OCI-LY1 (cell line): Measurements from ENCODE around the gene ABCB11.
"Not testable (repeated sequence)": the region's sequence is repeated elsewhere in the genome, so short reads cannot be mapped to it uniquely, and the experiment has no call there.

ENCODE experiments used
- H2AFZ ChIP-seq: fragments of 200-600 bp; sonication (generic), shearing (Covaris generic); 2 replicates; pipeline ENCODE4 v1.6.0; 2014; ENCODE audit warnings: antibody characterized with exemption, mild to moderate bottlenecking, low read length
- H3F3A ChIP-seq: fragments of 200-600 bp; sonication (generic), shearing (Covaris generic); 2 replicates; pipeline ENCODE4 v1.6.0; 2014; ENCODE audit warnings: mild to moderate bottlenecking, antibody characterized with exemption, low read length, moderate library complexity; ENCODE audit not compliant: insufficient read depth
- H3K27ac ChIP-seq: fragments of 200-600 bp; sonication (generic); 2 replicates; pipeline ENCODE4 v1.5.1; 2014; ENCODE audit warnings: low read length, mixed run types, mild to moderate bottlenecking, low read depth; ENCODE audit not compliant: poor library complexity, severe bottlenecking
- H3K27me3 ChIP-seq: fragments of 200-600 bp; sonication (generic); 2 replicates; pipeline ENCODE4 v1.6.0; 2014; ENCODE audit warnings: antibody characterized with exemption, mild to moderate bottlenecking, low read length, moderate library complexity; ENCODE audit not compliant: insufficient read depth
- H3K36me3 ChIP-seq: fragments of 200-600 bp; sonication (generic); 2 replicates; pipeline ENCODE4 v1.6.1; 2014; ENCODE audit warnings: mild to moderate bottlenecking, antibody characterized with exemption, low read length, moderate library complexity, mixed read lengths; ENCODE audit not compliant: insufficient read depth
- H3K4me1 ChIP-seq: fragments of 200-600 bp; sonication (generic); 2 replicates; pipeline ENCODE4 v1.5.1; 2014; ENCODE audit warnings: mild to moderate bottlenecking, low read length, moderate library complexity; ENCODE audit not compliant: insufficient read depth, severe bottlenecking
- H3K4me2 ChIP-seq: fragments of 200-600 bp; sonication (generic), shearing (Covaris generic); 2 replicates; pipeline ENCODE4 v1.6.1; 2014; ENCODE audit warnings: low read length
- H3K4me3 ChIP-seq: fragments of 200-600 bp; sonication (generic); 2 replicates; pipeline ENCODE4 v1.5.1; 2014; ENCODE audit warnings: low read length, low read depth, mild to moderate bottlenecking, mixed read lengths; ENCODE audit not compliant: poor library complexity, severe bottlenecking
- H3K79me2 ChIP-seq: fragments of 200-600 bp; shearing (Covaris generic); 2 replicates; pipeline ENCODE4 v1.6.1; 2016; ENCODE audit warnings: mixed run types, low read length, mixed read lengths; ENCODE audit not compliant: insufficient read depth
- H3K9ac ChIP-seq: fragments of 200-600 bp; sonication (generic), shearing (Covaris generic); 2 replicates; pipeline ENCODE4 v1.6.1; 2014; ENCODE audit warnings: mild to moderate bottlenecking, low read length, mixed read lengths
- H3K9me2 ChIP-seq: fragments of 200-600 bp; sonication (generic), shearing (Covaris generic); 2 replicates; pipeline ENCODE4 v1.6.1; 2014; ENCODE audit warnings: low read depth, mild to moderate bottlenecking, low read length, mixed read lengths
- H3K9me3 ChIP-seq: fragments of 200-600 bp; shearing (Covaris generic); 2 replicates; pipeline ENCODE4 v1.6.1; 2014; ENCODE audit warnings: low read length, mixed read lengths
- H4K20me1 ChIP-seq: fragments of 200-600 bp; sonication (generic), shearing (Covaris generic); 2 replicates; pipeline ENCODE4 v1.6.0; 2016; ENCODE audit warnings: mild to moderate bottlenecking, low read length; ENCODE audit not compliant: insufficient read depth
- CTCF ChIP-seq: fragments of 200-600 bp; sonication (generic), shearing (Covaris generic); IDR thresholded peaks from 2 replicates; pipeline ENCODE4 v1.5.1; 2017; ENCODE audit warnings: mild to moderate bottlenecking, antibody characterized with exemption, low read length, moderate library complexity, mixed read lengths
- EZH2 ChIP-seq: fragments of 200-600 bp; sonication (generic), shearing (Covaris generic); IDR thresholded peaks from 2 replicates; pipeline ENCODE4 v1.8.0; 2017; ENCODE audit warnings: borderline replicate concordance, mixed run types, mild to moderate bottlenecking, antibody characterized with exemption, low read length, moderate library complexity, mixed read lengths

Gene ABCB11

GRCh38 chr2:168939061-168939460 lies 92.1 kb downstream of the ABCB11 start:
- no peak overlapping the region for H3K4me2 ChIP-seq
- H3K27ac ChIP-seq: no peak overlapping the region
- no peaks in the 10 kb centered on the region for H3K36me3 ChIP-seq
- TF ChIP-seq EZH2 (no peak), CTCF (no peak)
- no peak overlapping the region for H3K9ac ChIP-seq
- H4K20me1 ChIP-seq: no peaks in the 10 kb centered on the region
- H3K4me1 ChIP-seq: no peaks in the 10 kb centered on the region
- no peak overlapping the region for H2AFZ ChIP-seq
- no peaks in the 10 kb centered on the region for H3K79me2 ChIP-seq
- H3K9me2 ChIP-seq: no peaks in the 10 kb centered on the region
- no peaks in the 10 kb centered on the region for H3K27me3 ChIP-seq
- H3K9me3 ChIP-seq: no peaks in the 10 kb centered on the region
- no peaks in the 10 kb centered on the region for H3F3A ChIP-seq
- no peak overlapping the region for H3K4me3 ChIP-seq

- no peak for TF ChIP-seq EZH2
- no peak for TF ChIP-seq CTCF
- H3F3A ChIP-seq: no peaks in the 10 kb centered on the region
- H2AFZ ChIP-seq: no peak overlapping the region
- H3K27me3 ChIP-seq: no peaks in the 10 kb centered on the region
- H3K9ac ChIP-seq: no peak overlapping the region
- H3K4me3 ChIP-seq: no peak overlapping the region
- H3K79me2 ChIP-seq: no peaks in the 10 kb centered on the region
- H3K4me2 ChIP-seq: no peak overlapping the region
- no peaks in the 10 kb centered on the region for H3K4me1 ChIP-seq
- no peak overlapping the region for H3K27ac ChIP-seq
- no peaks in the 10 kb centered on the region for H3K9me2 ChIP-seq
- no peaks in the 10 kb centered on the region for H3K9me3 ChIP-seq
- no peaks in the 10 kb centered on the region for H4K20me1 ChIP-seq
- no peaks in the 10 kb centered on the region for H3K36me3 ChIP-seq
Observed at GRCh38 chr2:168935810-168936581, 95.1 kb downstream of the ABCB11 start.

GRCh38 chr2:168934826-168935225 lies 96.3 kb downstream of the ABCB11 start:
- no peak overlapping the region for H2AFZ ChIP-seq
- no peaks in the 10 kb centered on the region for H3K9me3 ChIP-seq
- no peak overlapping the region for H3K4me2 ChIP-seq
- H3K9ac ChIP-seq: no peak overlapping the region
- H3K27me3 ChIP-seq: no peaks in the 10 kb centered on the region
- H3K79me2 ChIP-seq: no peaks in the 10 kb centered on the region
- no peak overlapping the region for H3K27ac ChIP-seq
- H3K4me1 ChIP-seq: no peaks in the 10 kb centered on the region
- H3K36me3 ChIP-seq: no peaks in the 10 kb centered on the region
- H4K20me1 ChIP-seq: no peaks in the 10 kb centered on the region
- H3F3A ChIP-seq: no peaks in the 10 kb centered on the region
- TF ChIP-seq CTCF: no peak
- TF ChIP-seq EZH2: no peak
- no peak overlapping the region for H3K4me3 ChIP-seq
- H3K9me2 ChIP-seq: no peaks in the 10 kb centered on the region

GRCh38 chr2:168932174-168932573 lies 99.0 kb downstream of the ABCB11 start:
- H3K9me3 ChIP-seq, H3K27me3 ChIP-seq, H3K27ac ChIP-seq, H3K4me2 ChIP-seq, H3K79me2 ChIP-seq, H3K4me1 ChIP-seq, H3F3A ChIP-seq, H3K9ac ChIP-seq, H2AFZ ChIP-seq, H4K20me1 ChIP-seq, H3K4me3 ChIP-seq, H3K36me3 ChIP-seq, H3K9me2 ChIP-seq: not testable (repeated sequence)
